GM23338 (cell line): ENCODE results near the gene PIGU. TPM values are rescaled to one million over a fixed set of nuclear protein-coding genes. Genes with fewer than 3 reads are reported as not detected.

Experiments
- ATAC-seq: fragments of 200-7000 bp; cut with Tn5 transposase; 3 replicates; pipeline ENCODE4 v1.9.1; 2020
- DNase-seq: peaks from one replicate; pipeline ENCODE4 v3.0.0-alpha.2; 2015; ENCODE audit warnings: low spot score
- H2AFZ ChIP-seq: fragments of 200-600 bp; sonication (generic); 2 replicates; pipeline ENCODE4 v1.8.0; 2016; ENCODE audit warnings: antibody characterized with exemption, mild to moderate bottlenecking, moderate library complexity
- H3F3A ChIP-seq: fragments of 200-600 bp; sonication (generic); replicated peaks from 2 replicates; pipeline ENCODE4 v1.8.0; 2017; ENCODE audit warnings: antibody characterized with exemption, mixed run types, low read depth
- H3K27ac ChIP-seq: fragments of 200-600 bp; sonication (generic); 2 replicates; pipeline ENCODE4 v1.6.1; 2016; ENCODE audit warnings: low read depth
- H3K27me3 ChIP-seq: fragments of 200-600 bp; sonication (generic); 2 replicates; pipeline ENCODE4 v1.8.0; 2016; ENCODE audit warnings: mild to moderate bottlenecking, mixed run types, moderate library complexity; ENCODE audit not compliant: insufficient read depth
- H3K36me3 ChIP-seq: fragments of 200-600 bp; sonication (generic); 2 replicates; pipeline ENCODE4 v1.8.0; 2016; ENCODE audit warnings: mild to moderate bottlenecking; ENCODE audit not compliant: insufficient read depth
- H3K4me1 ChIP-seq: fragments of 200-600 bp; sonication (generic); 2 replicates; pipeline ENCODE4 v1.8.0; 2016; ENCODE audit warnings: mild to moderate bottlenecking, moderate library complexity; ENCODE audit not compliant: insufficient read depth
- H3K4me2 ChIP-seq: fragments of 200-600 bp; sonication (generic); 2 replicates; pipeline ENCODE4 v1.7.1; 2017; ENCODE audit warnings: mixed run types
- H3K4me3 ChIP-seq: fragments of 200-600 bp; sonication (generic); 2 replicates; pipeline ENCODE4 v1.6.1; 2016; ENCODE audit warnings: mixed run types
- H3K79me2 ChIP-seq: fragments of 200-600 bp; sonication (generic); replicated peaks from 2 replicates; pipeline ENCODE4 v1.8.0; 2017; ENCODE audit warnings: mild to moderate bottlenecking; ENCODE audit not compliant: insufficient read depth
- H3K9me2 ChIP-seq: fragments of 200-600 bp; sonication (generic); 2 replicates; pipeline ENCODE4 v1.8.0; 2017; ENCODE audit not compliant: insufficient read depth
- H4K20me1 ChIP-seq: fragments of 200-600 bp; sonication (generic); replicated peaks from 2 replicates; pipeline ENCODE4 v1.8.0; 2017; ENCODE audit warnings: mild to moderate bottlenecking; ENCODE audit not compliant: insufficient read depth
- H3K27ac Mint-ChIP-seq: 2 replicates; pipeline ENCODE4 v1.8.0; 2020; ENCODE audit warnings: inconsistent platforms, mild to moderate bottlenecking, moderate library complexity, mixed read lengths
- H3K27me3 Mint-ChIP-seq: 3 replicates; pipeline ENCODE4 v1.8.0; 2022; ENCODE audit warnings: low read depth, mild to moderate bottlenecking, moderate library complexity, mixed read lengths, inconsistent platforms; ENCODE audit not compliant: insufficient read depth, poor library complexity
- H3K36me3 Mint-ChIP-seq: 3 replicates; pipeline ENCODE4 v1.8.0; 2021; ENCODE audit warnings: low read depth, mild to moderate bottlenecking, inconsistent platforms, moderate library complexity, mixed read lengths
- H3K4me1 Mint-ChIP-seq: 3 replicates; pipeline ENCODE4 v1.8.0; 2020; ENCODE audit warnings: mild to moderate bottlenecking, inconsistent platforms, mixed read lengths
- H3K4me3 Mint-ChIP-seq: 3 replicates; pipeline ENCODE4 v1.8.0; 2021; ENCODE audit warnings: moderate library complexity, mild to moderate bottlenecking, inconsistent platforms, mixed read lengths
- H3K9me3 Mint-ChIP-seq: 3 replicates; pipeline ENCODE4 v1.8.0; 2020; ENCODE audit warnings: moderate library complexity, mild to moderate bottlenecking, inconsistent platforms, mixed read lengths
- EZH2phosphoT487 ChIP-seq: fragments of 200-600 bp; sonication (generic); IDR thresholded peaks from one replicate; pipeline ENCODE4 v1.8.1; 2018; ENCODE audit warnings: antibody characterized with exemption; ENCODE audit not compliant: unreplicated experiment
- NANOG ChIP-seq: IDR thresholded peaks from 2 replicates; pipeline ENCODE4 v1.6.1; 2016; ENCODE audit warnings: antibody characterized with exemption, borderline replicate concordance
- ZNF114 ChIP-seq: fragments of 250-450 bp; sonication (Bioruptor Pico); IDR thresholded peaks from 2 replicates; pipeline ENCODE4 v1.5.0; 2020; ENCODE audit warnings: mild to moderate bottlenecking, moderate library complexity
- ZNF331 ChIP-seq: fragments of 250-450 bp; sonication (Bioruptor Pico); IDR thresholded peaks from 2 replicates; pipeline ENCODE4 v1.5.0; 2020; ENCODE audit warnings: low read depth, mild to moderate bottlenecking, moderate library complexity
- polyA plus RNA-seq: library from polyadenylated mRNA; unstranded; fragments of >200 nt; fragmentation: Nextera tagmentation; extraction: Ambion mirVana; gene quantifications from 2 replicates; pipeline ENCODE4 v1.2.1, GENCODE V29; 2016
- total RNA-seq: library from RNA; depleted of rRNA; stranded (reverse); fragments of >200 nt; shearing (Covaris generic); gene quantifications from 2 replicates; pipeline ENCODE4 v1.2.3, GENCODE V29; 2014
- TF ChIP-seq, protein P1 (sequence below): IDR thresholded peaks from one replicate; pipeline ENCODE4 v1.6.1; 2018; ENCODE audit warnings: antibody characterized with exemption; ENCODE audit not compliant: unreplicated experiment
- TF ChIP-seq, protein P2 (sequence below): IDR thresholded peaks from 2 replicates; pipeline ENCODE4 v1.6.1; 2016; ENCODE audit warnings: antibody characterized with exemption

PIGU gene
- total and polyA plus RNA-seq, 2 experiments from 2014 or later, result 24.3 to 28.9 TPM

DNA sequence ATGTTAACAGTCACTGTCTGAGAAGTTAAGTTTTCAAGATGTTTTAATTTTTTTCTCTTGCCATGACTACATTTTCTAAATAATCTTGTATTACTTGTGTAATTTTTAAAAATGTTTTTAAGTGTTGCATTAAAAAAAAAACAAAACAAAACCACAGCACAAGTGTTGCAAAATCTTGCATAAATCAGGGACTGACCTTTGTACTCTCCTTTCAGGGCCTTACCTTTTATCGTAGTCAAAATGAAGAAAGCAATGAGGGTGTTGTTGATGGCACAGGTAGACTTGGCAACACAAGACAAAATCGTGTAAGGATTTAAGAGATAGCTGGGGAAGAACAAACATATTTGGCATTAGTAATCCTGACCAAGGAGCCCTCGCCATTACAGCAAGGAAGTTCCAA lies 42.5 kb downstream of the PIGU start (continued):
- TF ChIP-seq, protein P1, sequence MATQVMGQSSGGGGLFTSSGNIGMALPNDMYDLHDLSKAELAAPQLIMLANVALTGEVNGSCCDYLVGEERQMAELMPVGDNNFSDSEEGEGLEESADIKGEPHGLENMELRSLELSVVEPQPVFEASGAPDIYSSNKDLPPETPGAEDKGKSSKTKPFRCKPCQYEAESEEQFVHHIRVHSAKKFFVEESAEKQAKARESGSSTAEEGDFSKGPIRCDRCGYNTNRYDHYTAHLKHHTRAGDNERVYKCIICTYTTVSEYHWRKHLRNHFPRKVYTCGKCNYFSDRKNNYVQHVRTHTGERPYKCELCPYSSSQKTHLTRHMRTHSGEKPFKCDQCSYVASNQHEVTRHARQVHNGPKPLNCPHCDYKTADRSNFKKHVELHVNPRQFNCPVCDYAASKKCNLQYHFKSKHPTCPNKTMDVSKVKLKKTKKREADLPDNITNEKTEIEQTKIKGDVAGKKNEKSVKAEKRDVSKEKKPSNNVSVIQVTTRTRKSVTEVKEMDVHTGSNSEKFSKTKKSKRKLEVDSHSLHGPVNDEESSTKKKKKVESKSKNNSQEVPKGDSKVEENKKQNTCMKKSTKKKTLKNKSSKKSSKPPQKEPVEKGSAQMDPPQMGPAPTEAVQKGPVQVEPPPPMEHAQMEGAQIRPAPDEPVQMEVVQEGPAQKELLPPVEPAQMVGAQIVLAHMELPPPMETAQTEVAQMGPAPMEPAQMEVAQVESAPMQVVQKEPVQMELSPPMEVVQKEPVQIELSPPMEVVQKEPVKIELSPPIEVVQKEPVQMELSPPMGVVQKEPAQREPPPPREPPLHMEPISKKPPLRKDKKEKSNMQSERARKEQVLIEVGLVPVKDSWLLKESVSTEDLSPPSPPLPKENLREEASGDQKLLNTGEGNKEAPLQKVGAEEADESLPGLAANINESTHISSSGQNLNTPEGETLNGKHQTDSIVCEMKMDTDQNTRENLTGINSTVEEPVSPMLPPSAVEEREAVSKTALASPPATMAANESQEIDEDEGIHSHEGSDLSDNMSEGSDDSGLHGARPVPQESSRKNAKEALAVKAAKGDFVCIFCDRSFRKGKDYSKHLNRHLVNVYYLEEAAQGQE, result no peak
- TF ChIP-seq, protein P2, sequence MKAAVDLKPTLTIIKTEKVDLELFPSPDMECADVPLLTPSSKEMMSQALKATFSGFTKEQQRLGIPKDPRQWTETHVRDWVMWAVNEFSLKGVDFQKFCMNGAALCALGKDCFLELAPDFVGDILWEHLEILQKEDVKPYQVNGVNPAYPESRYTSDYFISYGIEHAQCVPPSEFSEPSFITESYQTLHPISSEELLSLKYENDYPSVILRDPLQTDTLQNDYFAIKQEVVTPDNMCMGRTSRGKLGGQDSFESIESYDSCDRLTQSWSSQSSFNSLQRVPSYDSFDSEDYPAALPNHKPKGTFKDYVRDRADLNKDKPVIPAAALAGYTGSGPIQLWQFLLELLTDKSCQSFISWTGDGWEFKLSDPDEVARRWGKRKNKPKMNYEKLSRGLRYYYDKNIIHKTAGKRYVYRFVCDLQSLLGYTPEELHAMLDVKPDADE, result no peak
- TF ChIP-seq EZH2phosphoT487 (no peak), ZNF114 (CRISPR knock-in tag) (no peak)

DNA sequence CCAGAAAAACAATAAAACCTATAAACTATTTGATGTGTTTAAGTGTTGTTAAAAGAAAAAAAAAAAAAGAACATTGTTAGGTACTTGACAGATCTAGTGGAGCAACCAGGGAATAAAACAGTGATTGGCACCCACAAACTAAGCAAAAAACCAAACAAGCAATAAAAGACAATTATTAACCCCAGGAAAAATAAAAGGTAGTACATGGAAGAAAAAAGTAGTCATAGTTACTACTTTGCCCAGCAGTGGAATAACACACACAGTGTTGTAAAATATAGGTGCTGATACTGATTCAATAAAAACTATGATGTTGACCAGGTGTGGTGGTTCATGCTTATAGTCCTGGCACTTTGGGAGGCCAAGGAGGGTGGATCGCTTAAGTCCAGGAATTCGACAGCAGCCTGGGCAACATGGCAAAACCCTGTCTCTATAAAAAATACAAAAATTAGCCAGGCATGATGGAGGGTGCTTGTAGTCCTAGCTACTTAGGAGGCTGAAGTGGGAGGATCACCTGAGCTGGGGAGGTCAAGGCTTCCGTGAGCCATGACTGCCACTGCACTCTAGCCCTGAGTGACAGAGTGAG lies 43.9 kb downstream of the PIGU start:
- peaks cover 27% of the 10 kb centered on the region; the same call in 2 of the 3 replicates for H3K36me3 Mint-ChIP-seq
- Histone ChIP-seq H3K79me2 (no peaks in the 10 kb centered on the region), H3K4me1 (no peaks in the 10 kb centered on the region), H3F3A (no peaks in the 10 kb centered on the region), H3K4me2 (no peak overlapping the region), H4K20me1 (no peaks in the 10 kb centered on the region), H3K36me3 (no peaks in the 10 kb centered on the region; the same call in 1 of the 2 replicates), H3K9me2 (no peaks in the 10 kb centered on the region), H3K27me3 (no peaks in the 10 kb centered on the region), H3K27ac (no peak overlapping the region), H3K4me3 (no peak overlapping the region), H2AFZ (no peak overlapping the region)
- no peak overlapping the region for H3K27ac Mint-ChIP-seq
- DNase-seq (no peak), ATAC-seq (no peak)
- no peaks in the 10 kb centered on the region for H3K4me1 Mint-ChIP-seq
- H3K4me3 Mint-ChIP-seq, result no peak overlapping the region
- no peaks in the 10 kb centered on the region for H3K9me3 Mint-ChIP-seq
- no peaks in the 10 kb centered on the region for H3K27me3 Mint-ChIP-seq
- no peak for TF ChIP-seq NANOG

DNA sequence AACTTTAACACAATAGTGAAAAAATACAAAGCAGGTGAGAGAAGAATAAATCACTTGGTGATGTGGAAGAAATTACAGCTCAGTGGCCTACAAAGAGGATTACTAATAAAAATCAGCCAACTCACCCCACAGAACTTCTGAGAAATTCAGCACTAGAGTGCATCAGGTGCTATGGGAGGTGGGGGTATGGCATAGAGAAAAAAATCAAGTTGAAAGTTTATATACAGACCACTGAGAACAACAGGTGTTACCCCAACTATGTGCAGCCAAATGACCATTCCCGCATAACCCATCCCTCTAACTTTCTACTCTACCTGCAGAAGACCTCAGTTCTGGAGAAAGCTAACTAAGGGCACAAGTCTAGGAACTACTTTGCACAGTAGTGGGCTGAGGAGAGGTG lies 47.0 kb downstream of the PIGU start:
- peaks cover 16% of the 10 kb centered on the region; the same call in 2 of the 3 replicates for H3K36me3 Mint-ChIP-seq
- DNase-seq (no peak), ATAC-seq (no peak)
- Histone ChIP-seq H3K4me2 (no peak overlapping the region), H3K27ac (no peak overlapping the region), H3K79me2 (no peaks in the 10 kb centered on the region), H3K4me1 (no peaks in the 10 kb centered on the region), H3K36me3 (no peaks in the 10 kb centered on the region; the same call in 1 of the 2 replicates), H2AFZ (no peak overlapping the region), H4K20me1 (no peaks in the 10 kb centered on the region), H3K9me2 (no peaks in the 10 kb centered on the region), H3F3A (no peaks in the 10 kb centered on the region), H3K4me3 (no peak overlapping the region), H3K27me3 (no peaks in the 10 kb centered on the region)
- H3K4me3 Mint-ChIP-seq, result no peak overlapping the region
- no peaks in the 10 kb centered on the region for H3K27me3 Mint-ChIP-seq
- H3K9me3 Mint-ChIP-seq, result no peaks in the 10 kb centered on the region
- H3K27ac Mint-ChIP-seq, result no peak overlapping the region
- no peaks in the 10 kb centered on the region for H3K4me1 Mint-ChIP-seq
- TF ChIP-seq ZNF331 (CRISPR knock-in tag), result no peak
- no peak for TF ChIP-seq ZNF114 (CRISPR knock-in tag)
- TF ChIP-seq, protein P1, result no peak
